Panc1 (cell line): Measurements from ENCODE around the gene NDUFAF8. TPM values are rescaled to one million over a fixed set of nuclear protein-coding genes. Genes with fewer than 3 reads are reported as not detected.

Experiments used
- ATAC-seq: fragments of 200-7000 bp; cut with Tn5 transposase; 2 replicates; pipeline ENCODE4 v1.9.1; 2020; ENCODE audit warnings: mild to moderate bottlenecking, moderate library complexity
- BruUV-seq: library from RNA; stranded (reverse); fragments of 400-500 nt; replicated peaks from 2 replicates; lab custom pipeline; 2021; lab: Mats Ljungman, UMichigan
- CTCF ChIA-PET: fragments of 300-600 bp; sonication (Branson Sonifier 250); formaldehyde crosslinking; loops from one replicate; lab custom pipeline; 2022; ENCODE audit warnings: antibody characterized with exemption; lab: Charles Lee
- POLR2A ChIA-PET: fragments of 300-600 bp; sonication (Branson Sonifier 250); formaldehyde crosslinking; loops from one replicate; lab custom pipeline; 2022; ENCODE audit warnings: antibody characterized with exemption; lab: Charles Lee
- DNase-seq: peaks from one replicate; pipeline ENCODE4 v3.0.0-alpha.2; 2010; ENCODE audit warnings: low read depth, low spot score
- H3K27ac ChIP-seq: 2 replicates; pipeline ENCODE4 v1.5.1; 2011; ENCODE audit warnings: mild to moderate bottlenecking, low read length, inconsistent platforms
- H3K27me3 ChIP-seq: fragments of 200-500 bp; sonication (Bioruptor generic); 2 replicates; pipeline ENCODE4 v1.6.0; 2014; ENCODE audit warnings: low read length, inconsistent platforms; ENCODE audit not compliant: control insufficient read depth, insufficient read depth
- H3K36me3 ChIP-seq: fragments of 200-500 bp; sonication (Bioruptor generic); 2 replicates; pipeline ENCODE4 v1.5.1; 2014; ENCODE audit warnings: inconsistent platforms, mild to moderate bottlenecking, low read length, moderate library complexity; ENCODE audit not compliant: control insufficient read depth, insufficient read depth
- H3K4me1 ChIP-seq: 2 replicates; pipeline ENCODE4 v1.5.1; 2011; ENCODE audit warnings: inconsistent platforms, mild to moderate bottlenecking, low read length, moderate library complexity; ENCODE audit not compliant: control insufficient read depth, insufficient read depth
- H3K4me3 ChIP-seq, 2 experiments: 2 replicates each; pipeline ENCODE4 v1.5.1; 2011 to 2012; ENCODE audit warnings: low read depth in 2 of 2, low read length in 2 of 2, mild to moderate bottlenecking in 2 of 2, inconsistent platforms in 1 of 2, moderate library complexity in 1 of 2
- H3K9me3 ChIP-seq: fragments of 200-500 bp; sonication (Bioruptor generic); 2 replicates; pipeline ENCODE4 v1.5.1; 2014; ENCODE audit warnings: low read depth, mild to moderate bottlenecking, inconsistent platforms, low read length, moderate library complexity; ENCODE audit not compliant: control insufficient read depth, insufficient read depth
- POLR2AphosphoS5 ChIP-seq: IDR thresholded peaks from 2 replicates; pipeline ENCODE4 v1.6.1; 2012; ENCODE audit warnings: mild to moderate bottlenecking, low read depth, low read length, moderate library complexity
- SIN3A ChIP-seq: IDR thresholded peaks from 2 replicates; pipeline ENCODE4 v1.6.1; 2012; ENCODE audit warnings: low read depth, mild to moderate bottlenecking, low read length, moderate library complexity, borderline replicate concordance; ENCODE audit not compliant: insufficient read depth
- TCF7L2 ChIP-seq: IDR thresholded peaks from 2 replicates; pipeline ENCODE4 v1.6.1; 2011; ENCODE audit warnings: mild to moderate bottlenecking, low read depth, low read length, inconsistent platforms
- in situ Hi-C: cut with HindIII; loops from 2 replicates; pipeline ENCODE4 v1.10.0; 2016; ENCODE audit warnings: low sequenced_read_pairs, low pct_unique_long_range_greater_than_20kb
- intact Hi-C: fragments of 100-400 bp; cut with micrococcal nuclease; formaldehyde crosslinking; loops from one replicate; pipeline ENCODE4 v1.10.0; 2022; ENCODE audit not compliant: unreplicated experiment
- total RNA-seq: library from RNA; stranded (reverse); gene quantifications from one replicate; pipeline ENCODE4 v1.2.1, GENCODE V29; 2021; ENCODE audit not compliant: unreplicated experiment
- TF ChIP-seq, protein P1 (sequence below): fragments of 450-650 bp; IDR thresholded peaks from 2 replicates; pipeline ENCODE4 v1.5.1; 2017; ENCODE audit warnings: mild to moderate bottlenecking
- TF ChIP-seq, protein P2 (sequence below), 2 experiments: IDR thresholded peaks; 2 replicates each; pipeline ENCODE4 v1.6.1; 2011 to 2012; ENCODE audit warnings: low read depth in 2 of 2, control low read depth in 1 of 2, low read length in 1 of 2, mild to moderate bottlenecking in 1 of 2, moderate library complexity in 1 of 2; ENCODE audit not compliant: insufficient read depth in 1 of 2

Gene NDUFAF8
- total RNA-seq, 1 experiment from 2014 or later = 75.8 TPM

DNA sequence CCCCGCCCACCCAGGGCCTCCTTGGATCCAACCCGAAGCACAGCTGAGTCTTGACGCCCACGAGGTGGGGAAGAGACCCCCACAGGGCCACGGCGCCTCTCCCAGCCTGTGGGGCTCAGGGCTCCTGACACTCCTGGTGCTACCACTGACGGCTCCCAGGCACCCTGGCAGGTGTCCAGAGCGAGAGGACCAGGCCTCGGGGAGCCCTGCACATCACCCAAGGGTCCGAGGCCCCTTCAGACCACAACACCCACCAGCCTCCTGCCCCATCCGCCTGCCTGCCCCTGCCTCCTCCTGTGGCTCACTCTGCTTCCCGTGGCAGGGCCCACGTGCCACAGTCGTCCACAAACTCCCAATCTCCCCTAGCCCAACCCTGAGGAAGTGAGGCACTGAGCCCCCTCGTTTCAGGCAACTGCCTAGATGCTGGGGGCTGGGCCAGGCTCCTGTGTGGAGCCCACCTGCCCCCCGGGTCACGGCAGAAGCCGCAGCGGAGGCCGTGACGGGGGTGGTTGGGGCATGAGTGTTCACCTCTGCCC lies 44.8 kb upstream of the NDUFAF8 start:
- in situ Hi-C loops = no loop called here

DNA sequence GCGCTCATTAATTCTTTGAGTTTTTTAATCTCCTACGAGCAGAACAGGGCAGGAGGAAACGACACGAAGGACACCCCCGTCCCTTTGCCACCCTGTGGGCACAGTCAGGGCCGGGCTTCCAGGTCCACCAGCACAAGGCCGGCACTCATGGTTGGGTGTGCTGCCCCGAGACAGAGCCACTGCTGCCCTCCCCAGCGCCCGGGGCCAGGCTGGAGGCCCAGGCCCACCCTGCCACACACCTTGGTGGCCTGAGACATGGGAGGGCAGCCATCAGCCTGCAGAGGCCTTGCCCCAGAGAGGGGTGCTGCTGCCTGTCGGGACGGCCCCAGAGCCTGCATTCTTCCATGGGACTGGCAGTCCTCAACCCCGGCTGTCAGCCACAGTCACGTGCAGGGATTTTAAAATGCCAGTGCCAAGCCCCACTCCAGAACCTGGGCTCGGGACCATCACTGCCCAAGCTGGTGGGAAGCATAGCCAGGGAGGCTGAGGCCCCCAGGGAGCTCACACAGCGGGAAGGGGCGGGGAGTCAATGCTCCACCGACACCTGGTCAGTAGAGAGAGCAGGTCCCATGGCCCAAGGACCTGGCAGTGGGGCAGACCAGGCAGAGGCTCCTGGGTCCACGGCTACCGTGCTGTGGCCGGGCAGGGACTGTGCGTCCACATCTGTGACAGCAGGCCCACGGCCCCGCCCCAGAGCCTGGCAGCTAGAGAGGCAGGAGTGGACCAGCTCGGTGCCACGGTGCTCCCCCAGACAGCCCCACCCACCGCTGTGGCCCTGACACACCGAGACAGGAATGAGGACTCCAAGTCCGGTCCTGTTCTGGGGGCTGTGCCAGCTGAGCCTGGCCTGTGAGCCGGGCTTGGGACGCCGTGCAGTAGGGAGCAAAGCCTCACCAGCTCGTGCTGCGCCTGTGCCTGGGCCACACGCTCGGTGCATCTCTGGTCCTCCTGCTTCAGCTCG lies 43.9 kb upstream of the NDUFAF8 start:
- no peak for DNase-seq
- TF ChIP-seq POLR2AphosphoS5 (no peak), TCF7L2 (no peak), SIN3A (no peak)
- TF ChIP-seq, protein P1, sequence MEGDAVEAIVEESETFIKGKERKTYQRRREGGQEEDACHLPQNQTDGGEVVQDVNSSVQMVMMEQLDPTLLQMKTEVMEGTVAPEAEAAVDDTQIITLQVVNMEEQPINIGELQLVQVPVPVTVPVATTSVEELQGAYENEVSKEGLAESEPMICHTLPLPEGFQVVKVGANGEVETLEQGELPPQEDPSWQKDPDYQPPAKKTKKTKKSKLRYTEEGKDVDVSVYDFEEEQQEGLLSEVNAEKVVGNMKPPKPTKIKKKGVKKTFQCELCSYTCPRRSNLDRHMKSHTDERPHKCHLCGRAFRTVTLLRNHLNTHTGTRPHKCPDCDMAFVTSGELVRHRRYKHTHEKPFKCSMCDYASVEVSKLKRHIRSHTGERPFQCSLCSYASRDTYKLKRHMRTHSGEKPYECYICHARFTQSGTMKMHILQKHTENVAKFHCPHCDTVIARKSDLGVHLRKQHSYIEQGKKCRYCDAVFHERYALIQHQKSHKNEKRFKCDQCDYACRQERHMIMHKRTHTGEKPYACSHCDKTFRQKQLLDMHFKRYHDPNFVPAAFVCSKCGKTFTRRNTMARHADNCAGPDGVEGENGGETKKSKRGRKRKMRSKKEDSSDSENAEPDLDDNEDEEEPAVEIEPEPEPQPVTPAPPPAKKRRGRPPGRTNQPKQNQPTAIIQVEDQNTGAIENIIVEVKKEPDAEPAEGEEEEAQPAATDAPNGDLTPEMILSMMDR = no peak
- Histone ChIP-seq H3K4me3 (no peak overlapping the region), H3K27me3 (no peaks in the 10 kb centered on the region), H3K27ac (no peak overlapping the region), H3K36me3 (no peaks in the 10 kb centered on the region), H3K9me3 (no peaks in the 10 kb centered on the region), H3K4me1 (no peaks in the 10 kb centered on the region)
- no TSS peak for BruUV-seq
- in situ Hi-C loops (no loop called here), intact Hi-C loops (no loop called here)
- ATAC-seq = no peak
- ChIA-PET CTCF (no interaction called here), POLR2A (no interaction called here)

More for the DNA sequence above, 44.8 kb upstream of the NDUFAF8 start:
- no peak overlapping the region for H3K27ac ChIP-seq
- intact Hi-C loops = no loop called here
- no peaks in the 10 kb centered on the region for H3K4me1 ChIP-seq
- no peak overlapping the region for H3K4me3 ChIP-seq
- no peaks in the 10 kb centered on the region for H3K9me3 ChIP-seq
- POLR2A ChIA-PET = no interaction called here
- ATAC-seq = no peak
- TF ChIP-seq POLR2AphosphoS5 = no peak
- no peak for TF ChIP-seq TCF7L2
- TF ChIP-seq, protein P2, sequence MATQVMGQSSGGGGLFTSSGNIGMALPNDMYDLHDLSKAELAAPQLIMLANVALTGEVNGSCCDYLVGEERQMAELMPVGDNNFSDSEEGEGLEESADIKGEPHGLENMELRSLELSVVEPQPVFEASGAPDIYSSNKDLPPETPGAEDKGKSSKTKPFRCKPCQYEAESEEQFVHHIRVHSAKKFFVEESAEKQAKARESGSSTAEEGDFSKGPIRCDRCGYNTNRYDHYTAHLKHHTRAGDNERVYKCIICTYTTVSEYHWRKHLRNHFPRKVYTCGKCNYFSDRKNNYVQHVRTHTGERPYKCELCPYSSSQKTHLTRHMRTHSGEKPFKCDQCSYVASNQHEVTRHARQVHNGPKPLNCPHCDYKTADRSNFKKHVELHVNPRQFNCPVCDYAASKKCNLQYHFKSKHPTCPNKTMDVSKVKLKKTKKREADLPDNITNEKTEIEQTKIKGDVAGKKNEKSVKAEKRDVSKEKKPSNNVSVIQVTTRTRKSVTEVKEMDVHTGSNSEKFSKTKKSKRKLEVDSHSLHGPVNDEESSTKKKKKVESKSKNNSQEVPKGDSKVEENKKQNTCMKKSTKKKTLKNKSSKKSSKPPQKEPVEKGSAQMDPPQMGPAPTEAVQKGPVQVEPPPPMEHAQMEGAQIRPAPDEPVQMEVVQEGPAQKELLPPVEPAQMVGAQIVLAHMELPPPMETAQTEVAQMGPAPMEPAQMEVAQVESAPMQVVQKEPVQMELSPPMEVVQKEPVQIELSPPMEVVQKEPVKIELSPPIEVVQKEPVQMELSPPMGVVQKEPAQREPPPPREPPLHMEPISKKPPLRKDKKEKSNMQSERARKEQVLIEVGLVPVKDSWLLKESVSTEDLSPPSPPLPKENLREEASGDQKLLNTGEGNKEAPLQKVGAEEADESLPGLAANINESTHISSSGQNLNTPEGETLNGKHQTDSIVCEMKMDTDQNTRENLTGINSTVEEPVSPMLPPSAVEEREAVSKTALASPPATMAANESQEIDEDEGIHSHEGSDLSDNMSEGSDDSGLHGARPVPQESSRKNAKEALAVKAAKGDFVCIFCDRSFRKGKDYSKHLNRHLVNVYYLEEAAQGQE (IDR thresholded peaks at IDR 0.05; ENCODE audit: insufficient read depth in 1 of 2, low read depth in 2 of 2, low read length in 1 of 2) = no peak
- TF ChIP-seq, protein P1 = no peak
- TF ChIP-seq SIN3A = no peak
- H3K36me3 ChIP-seq = no peaks in the 10 kb centered on the region
- BruUV-seq = no TSS peak
- no peak for DNase-seq
- H3K27me3 ChIP-seq = no peaks in the 10 kb centered on the region
- CTCF ChIA-PET = no interaction called here
